Measurements from ENCODE around the gene PGD. TPM values are rescaled to one million over a fixed set of nuclear protein-coding genes. Genes with fewer than 3 reads are reported as not detected.
A peak's percentile ranks its signal among the peaks of the same experiment; 100 is the strongest.
"Not testable (repeated sequence)": the region's sequence is repeated elsewhere in the genome, so short reads cannot be mapped to it uniquely, and the experiment has no call there.

Gene PGD
- total RNA-seq, 1 donor from 2014 or later: 207 TPM

DNA sequence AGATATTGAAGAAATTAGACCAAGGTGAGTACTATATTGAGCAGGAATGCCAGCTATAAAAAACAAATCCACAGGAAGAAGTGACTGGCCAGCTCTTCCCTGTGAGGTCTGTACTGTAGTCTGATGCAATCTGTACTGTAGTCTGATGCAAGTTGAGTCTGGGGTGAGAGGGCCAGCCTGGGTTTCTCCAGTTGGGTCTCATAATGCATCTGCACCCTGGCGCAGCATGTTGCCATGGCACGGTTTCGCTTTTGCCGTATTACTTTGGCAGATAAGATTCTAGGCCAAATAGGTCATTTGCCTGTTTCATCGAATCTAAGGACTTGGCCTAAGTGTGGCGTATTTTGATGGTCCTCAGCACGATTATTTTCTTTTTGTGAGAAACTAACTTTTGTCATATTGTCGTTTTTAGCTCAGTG lies 24.4 kb upstream of the PGD start:
- Histone ChIP-seq H3K36me3 (no peaks in the 10 kb centered on the region), H3K27ac (peak overlapping the region; percentile 64), H3F3A (ENCODE audit: low read depth) (peaks cover 33% of the 10 kb centered on the region), H3K9me3 (ENCODE audit: low read depth) (no peaks in the 10 kb centered on the region), H4K20me1 (ENCODE audit: low read depth) (no peaks in the 10 kb centered on the region), H3K79me2 (ENCODE audit: low read depth) (no peaks in the 10 kb centered on the region), H3K4me1 (peaks cover 14% of the 10 kb centered on the region), H2AFZ (replicated peaks) (no peak overlapping the region), H3K4me2 (peak overlapping the region; percentile 57), H3K9ac (no peak overlapping the region), H3K27me3 (no peaks in the 10 kb centered on the region), H3K4me3 (no peak overlapping the region)
- DNase-seq (ENCODE audit: low spot score): no peak
- Mint-ChIP-seq H3K27me3 (ENCODE audit: insufficient read depth, low read depth) (peaks cover 2% of the 10 kb centered on the region), H3K27ac (no peak overlapping the region), H3K9me3 (no peaks in the 10 kb centered on the region), H3K4me3 (no peak overlapping the region), H3K4me1 (peaks cover 3% of the 10 kb centered on the region), H3K36me3 (peaks cover 37% of the 10 kb centered on the region)
- TF ChIP-seq CTCF (IDR thresholded peaks at IDR 0.05): no peak
- TF ChIP-seq EZH2phosphoT487 (IDR thresholded peaks at IDR 0.05): no peak
- no peak for TF ChIP-seq EZH2 (IDR thresholded peaks at IDR 0.05)

DNA sequence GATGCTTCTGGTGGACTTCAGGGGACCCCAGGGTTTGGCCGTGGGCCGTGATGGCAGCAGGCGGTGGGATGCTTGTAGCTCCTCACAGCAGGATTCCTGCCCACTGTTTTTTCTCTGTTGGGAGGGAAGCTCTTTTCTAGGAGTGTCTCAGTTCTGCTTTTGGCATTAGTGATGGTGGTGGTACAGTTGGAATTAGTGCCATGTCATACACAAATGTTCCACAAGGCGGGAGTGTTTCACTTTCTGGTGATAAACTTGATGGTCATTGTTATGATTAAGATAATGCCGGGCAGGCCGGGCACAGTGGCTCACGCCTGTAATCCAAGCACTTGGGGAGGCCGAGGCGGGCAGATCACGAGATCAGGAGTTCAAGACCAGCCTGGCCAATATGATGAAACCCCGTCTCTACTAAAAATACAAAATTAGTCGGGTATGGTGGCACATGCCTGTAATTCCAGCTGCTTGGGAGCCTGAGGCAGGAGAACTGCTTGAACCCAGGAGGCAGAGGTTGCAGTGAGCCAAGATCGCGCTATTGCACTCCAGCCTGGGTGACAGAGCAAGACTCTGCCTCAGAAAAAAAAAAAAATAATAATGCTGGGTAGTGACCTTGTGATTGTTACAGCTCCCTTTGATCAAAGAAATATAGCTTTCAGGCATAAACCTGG lies 21.4 kb upstream of the PGD start:
- TF ChIP-seq CTCF (IDR thresholded peaks at IDR 0.05): peak; percentile 59

DNA sequence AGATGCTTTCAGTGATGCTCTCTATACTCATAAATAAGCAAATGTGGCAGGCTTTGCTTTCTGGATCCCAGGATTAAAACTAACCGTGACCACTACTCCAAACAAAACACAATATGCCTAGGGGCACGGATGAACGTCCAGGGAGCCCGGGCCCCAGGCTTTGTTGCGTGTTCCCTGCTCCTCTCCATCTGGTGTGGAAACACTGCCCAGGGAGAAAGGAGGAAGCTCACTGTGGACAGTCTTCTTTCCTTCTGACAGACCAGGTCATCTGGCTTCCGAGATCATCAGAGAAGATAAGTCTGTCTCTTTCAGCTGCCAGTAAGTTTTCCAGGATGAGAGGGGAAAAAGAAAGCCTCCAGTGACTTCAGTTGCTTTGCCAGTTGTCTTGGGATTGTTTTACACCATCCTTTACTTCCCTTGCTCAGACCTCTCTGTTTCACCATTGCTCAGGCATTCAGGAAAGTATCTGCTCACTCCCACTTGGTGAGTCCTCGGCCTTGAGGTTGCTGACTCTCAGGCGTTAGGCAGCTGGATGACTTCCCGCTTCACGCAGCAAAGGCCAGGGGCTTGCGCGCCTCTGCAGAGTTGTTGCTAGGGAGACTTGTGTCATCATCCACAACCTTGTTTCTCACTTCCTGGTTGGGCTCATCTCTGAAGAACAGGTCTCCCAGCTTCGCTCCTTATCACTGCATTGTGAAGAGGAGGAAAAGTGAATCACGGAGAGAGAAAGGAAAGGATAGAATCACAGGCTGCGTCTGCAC lies 20.6 kb upstream of the PGD start:
- Mint-ChIP-seq H3K36me3 (peaks cover 37% of the 10 kb centered on the region), H3K27me3 (ENCODE audit: insufficient read depth, low read depth) (peaks cover 2% of the 10 kb centered on the region), H3K27ac (no peak overlapping the region), H3K4me3 (no peak overlapping the region), H3K9me3 (no peaks in the 10 kb centered on the region), H3K4me1 (peaks cover 3% of the 10 kb centered on the region)
- Histone ChIP-seq H3K27ac (no peak overlapping the region), H3K79me2 (ENCODE audit: low read depth) (no peaks in the 10 kb centered on the region), H3K4me1 (peaks cover 17% of the 10 kb centered on the region), H3K9ac (no peak overlapping the region), H3K36me3 (no peaks in the 10 kb centered on the region), H3K4me3 (no peak overlapping the region), H3K4me2 (no peak overlapping the region), H4K20me1 (ENCODE audit: low read depth) (no peaks in the 10 kb centered on the region), H3F3A (ENCODE audit: low read depth) (peaks cover 34% of the 10 kb centered on the region), H2AFZ (replicated peaks) (no peak overlapping the region), H3K27me3 (no peaks in the 10 kb centered on the region), H3K9me3 (ENCODE audit: low read depth) (no peaks in the 10 kb centered on the region)
- TF ChIP-seq EZH2phosphoT487 (IDR thresholded peaks at IDR 0.05) (no peak), CTCF (IDR thresholded peaks at IDR 0.05) (no peak), EZH2 (IDR thresholded peaks at IDR 0.05) (no peak)
- DNase-seq (ENCODE audit: low spot score): no peak

More for the DNA sequence above, 21.4 kb upstream of the PGD start:
- not testable (repeated sequence) for H3K4me2 ChIP-seq; H3K79me2 ChIP-seq (ENCODE audit: low read depth); H3K27ac ChIP-seq; H3K4me3 ChIP-seq; H4K20me1 ChIP-seq (ENCODE audit: low read depth); H3K4me3 Mint-ChIP-seq; H2AFZ ChIP-seq (replicated peaks); H3K9ac ChIP-seq; H3K4me1 Mint-ChIP-seq; H3K27me3 ChIP-seq; H3K9me3 Mint-ChIP-seq; H3K27me3 Mint-ChIP-seq (ENCODE audit: insufficient read depth, low read depth); H3K9me3 ChIP-seq (ENCODE audit: low read depth); H3K36me3 ChIP-seq
- peak; percentile 65 for DNase-seq (ENCODE audit: low spot score)
- Histone ChIP-seq H3F3A (ENCODE audit: low read depth) (peaks cover 33% of the 10 kb centered on the region), H3K4me1 (peaks cover 14% of the 10 kb centered on the region)
- Mint-ChIP-seq H3K27ac (peak overlapping the region; percentile 35), H3K36me3 (peaks cover 30% of the 10 kb centered on the region)
